ENCODE measurements around the gene CDC123.

DNA sequence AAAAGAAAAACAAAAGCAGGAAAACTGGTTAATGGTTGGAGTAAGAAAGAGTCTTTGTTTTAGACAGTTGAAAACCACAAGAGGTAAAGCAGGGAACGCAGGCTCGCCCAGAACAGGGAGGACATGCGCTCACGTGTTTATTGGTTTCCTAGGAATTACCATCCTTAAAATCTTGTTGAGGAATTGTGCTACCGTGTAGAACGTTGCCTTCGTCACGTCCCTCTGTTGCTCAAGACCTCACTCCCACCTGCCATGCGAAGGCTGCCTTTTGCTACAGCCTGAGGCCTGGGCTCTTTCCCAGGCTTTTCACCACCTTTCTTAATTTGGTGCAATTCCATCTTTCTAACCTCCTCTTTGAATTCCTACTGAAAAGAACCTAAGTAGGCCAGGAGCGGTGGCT, 91.8 kb downstream of the CDC123 start:
- TF ChIP-seq, protein P1, sequence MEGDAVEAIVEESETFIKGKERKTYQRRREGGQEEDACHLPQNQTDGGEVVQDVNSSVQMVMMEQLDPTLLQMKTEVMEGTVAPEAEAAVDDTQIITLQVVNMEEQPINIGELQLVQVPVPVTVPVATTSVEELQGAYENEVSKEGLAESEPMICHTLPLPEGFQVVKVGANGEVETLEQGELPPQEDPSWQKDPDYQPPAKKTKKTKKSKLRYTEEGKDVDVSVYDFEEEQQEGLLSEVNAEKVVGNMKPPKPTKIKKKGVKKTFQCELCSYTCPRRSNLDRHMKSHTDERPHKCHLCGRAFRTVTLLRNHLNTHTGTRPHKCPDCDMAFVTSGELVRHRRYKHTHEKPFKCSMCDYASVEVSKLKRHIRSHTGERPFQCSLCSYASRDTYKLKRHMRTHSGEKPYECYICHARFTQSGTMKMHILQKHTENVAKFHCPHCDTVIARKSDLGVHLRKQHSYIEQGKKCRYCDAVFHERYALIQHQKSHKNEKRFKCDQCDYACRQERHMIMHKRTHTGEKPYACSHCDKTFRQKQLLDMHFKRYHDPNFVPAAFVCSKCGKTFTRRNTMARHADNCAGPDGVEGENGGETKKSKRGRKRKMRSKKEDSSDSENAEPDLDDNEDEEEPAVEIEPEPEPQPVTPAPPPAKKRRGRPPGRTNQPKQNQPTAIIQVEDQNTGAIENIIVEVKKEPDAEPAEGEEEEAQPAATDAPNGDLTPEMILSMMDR (IDR thresholded peaks at IDR 0.05; ENCODE audit: insufficient read depth, low read depth, low read length): no peak
- TF ChIP-seq EZH2 (IDR thresholded peaks at IDR 0.05; ENCODE audit: insufficient read depth, low read length): no peak

Data from astrocyte (in vitro differentiated cells and primary cell).